C4-2B (cell line): ENCODE results near the gene HECA.

Experiments
- CTCF ChIP-seq: fragments of 450-650 bp; conservative IDR thresholded peaks from 2 replicates; pipeline ENCODE4 v1.5.1; 2017; ENCODE audit warnings: mild to moderate bottlenecking
- ZFX ChIP-seq: fragments of 450-650 bp; IDR thresholded peaks from 2 replicates; pipeline ENCODE4 v1.6.1; 2017

GRCh38 chr6:139173822-139174221 is 38.9 kb downstream of the HECA start:
- TF ChIP-seq CTCF (no peak), ZFX (no peak)
